ENCODE measurements around the gene FHIT.

The FHIT gene

DNA sequence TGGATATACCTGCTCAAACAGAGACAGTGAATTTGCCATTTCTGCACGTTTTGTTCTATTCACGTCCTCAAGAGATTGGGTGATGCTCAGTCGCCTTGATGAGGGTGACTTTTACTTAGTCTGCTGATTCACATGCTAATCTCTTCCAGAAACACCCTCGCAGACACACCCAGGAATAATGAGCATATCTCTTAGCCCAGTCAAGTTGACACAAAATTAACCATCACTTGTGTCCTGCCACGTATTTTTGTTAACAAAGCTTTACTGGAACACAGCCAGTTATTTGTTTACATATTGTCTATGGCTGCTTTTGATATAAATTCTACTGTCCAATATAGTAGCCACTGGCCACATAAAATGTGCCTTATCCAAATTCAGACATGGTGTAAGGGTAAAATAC, 218.3 kb downstream of the FHIT start:
- no peak for TF ChIP-seq EZH2phosphoT487 (IDR thresholded peaks at IDR 0.05; ENCODE audit: low read depth)
- TF ChIP-seq, protein P1, sequence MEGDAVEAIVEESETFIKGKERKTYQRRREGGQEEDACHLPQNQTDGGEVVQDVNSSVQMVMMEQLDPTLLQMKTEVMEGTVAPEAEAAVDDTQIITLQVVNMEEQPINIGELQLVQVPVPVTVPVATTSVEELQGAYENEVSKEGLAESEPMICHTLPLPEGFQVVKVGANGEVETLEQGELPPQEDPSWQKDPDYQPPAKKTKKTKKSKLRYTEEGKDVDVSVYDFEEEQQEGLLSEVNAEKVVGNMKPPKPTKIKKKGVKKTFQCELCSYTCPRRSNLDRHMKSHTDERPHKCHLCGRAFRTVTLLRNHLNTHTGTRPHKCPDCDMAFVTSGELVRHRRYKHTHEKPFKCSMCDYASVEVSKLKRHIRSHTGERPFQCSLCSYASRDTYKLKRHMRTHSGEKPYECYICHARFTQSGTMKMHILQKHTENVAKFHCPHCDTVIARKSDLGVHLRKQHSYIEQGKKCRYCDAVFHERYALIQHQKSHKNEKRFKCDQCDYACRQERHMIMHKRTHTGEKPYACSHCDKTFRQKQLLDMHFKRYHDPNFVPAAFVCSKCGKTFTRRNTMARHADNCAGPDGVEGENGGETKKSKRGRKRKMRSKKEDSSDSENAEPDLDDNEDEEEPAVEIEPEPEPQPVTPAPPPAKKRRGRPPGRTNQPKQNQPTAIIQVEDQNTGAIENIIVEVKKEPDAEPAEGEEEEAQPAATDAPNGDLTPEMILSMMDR (IDR thresholded peaks at IDR 0.05; ENCODE audit: low read depth, low read length), result no peak
- no peak overlapping the region for H3K4me2 ChIP-seq (ENCODE audit: low read length)
- H3K9ac ChIP-seq (ENCODE audit: low read length), result no peak overlapping the region
- no peaks in the 10 kb centered on the region for H3K36me3 ChIP-seq (replicated peaks; ENCODE audit: low read depth, low read length)
- no peak overlapping the region for H3K4me3 ChIP-seq (ENCODE audit: low read length)
- no peaks in the 10 kb centered on the region for H4K20me1 ChIP-seq (ENCODE audit: insufficient read depth, low read length)
- no peaks in the 10 kb centered on the region for H3K4me1 ChIP-seq (ENCODE audit: low read length)
- H3K27ac ChIP-seq (ENCODE audit: low read length), result no peak overlapping the region
- H3K79me2 ChIP-seq (ENCODE audit: low read length), result no peaks in the 10 kb centered on the region
- no peak overlapping the region for H2AFZ ChIP-seq (ENCODE audit: low read depth, low read length)
- H3K27me3 ChIP-seq (ENCODE audit: low read depth, low read length), result no peaks in the 10 kb centered on the region
- no peaks in the 10 kb centered on the region for H3K9me3 ChIP-seq (ENCODE audit: insufficient read depth, low read length)

DNA sequence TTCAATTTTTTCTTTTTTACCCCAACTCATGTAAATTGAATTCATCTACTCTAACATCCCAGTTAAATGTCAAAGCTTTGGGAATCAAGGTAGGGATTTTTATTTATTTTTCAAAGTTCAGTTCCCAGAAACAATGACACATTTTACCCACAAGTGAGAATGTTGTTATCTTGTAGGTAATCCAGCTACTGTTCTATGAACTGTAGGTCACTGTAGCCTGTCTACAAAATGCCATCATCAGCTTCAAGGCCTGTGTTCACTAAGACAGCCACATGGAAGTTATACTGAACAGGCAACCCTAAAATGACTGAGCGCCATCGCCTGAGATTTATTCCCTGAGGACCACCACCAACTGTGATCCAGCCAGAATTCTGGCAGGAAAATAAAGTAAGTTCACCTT, 219.7 kb downstream of the FHIT start:
- no peak overlapping the region for H2AFZ ChIP-seq (ENCODE audit: low read depth, low read length)
- no peak overlapping the region for H3K9ac ChIP-seq (ENCODE audit: low read length)
- no peak overlapping the region for H3K27ac ChIP-seq (ENCODE audit: low read length)
- H3K27me3 ChIP-seq (ENCODE audit: low read depth, low read length), result no peaks in the 10 kb centered on the region
- no peaks in the 10 kb centered on the region for H3K36me3 ChIP-seq (replicated peaks; ENCODE audit: low read depth, low read length)
- no peak overlapping the region for H3K4me2 ChIP-seq (ENCODE audit: low read length)
- no peak overlapping the region for H3K4me3 ChIP-seq (ENCODE audit: low read length)
- no peaks in the 10 kb centered on the region for H3K9me3 ChIP-seq (ENCODE audit: insufficient read depth, low read length)
- TF ChIP-seq, protein P1 (IDR thresholded peaks at IDR 0.05; ENCODE audit: low read depth, low read length), result no peak
- no peak for TF ChIP-seq EZH2phosphoT487 (IDR thresholded peaks at IDR 0.05; ENCODE audit: low read depth)
- H3K79me2 ChIP-seq (ENCODE audit: low read length), result no peaks in the 10 kb centered on the region
- no peaks in the 10 kb centered on the region for H3K4me1 ChIP-seq (ENCODE audit: low read length)
- H4K20me1 ChIP-seq (ENCODE audit: insufficient read depth, low read length), result no peaks in the 10 kb centered on the region

DNA sequence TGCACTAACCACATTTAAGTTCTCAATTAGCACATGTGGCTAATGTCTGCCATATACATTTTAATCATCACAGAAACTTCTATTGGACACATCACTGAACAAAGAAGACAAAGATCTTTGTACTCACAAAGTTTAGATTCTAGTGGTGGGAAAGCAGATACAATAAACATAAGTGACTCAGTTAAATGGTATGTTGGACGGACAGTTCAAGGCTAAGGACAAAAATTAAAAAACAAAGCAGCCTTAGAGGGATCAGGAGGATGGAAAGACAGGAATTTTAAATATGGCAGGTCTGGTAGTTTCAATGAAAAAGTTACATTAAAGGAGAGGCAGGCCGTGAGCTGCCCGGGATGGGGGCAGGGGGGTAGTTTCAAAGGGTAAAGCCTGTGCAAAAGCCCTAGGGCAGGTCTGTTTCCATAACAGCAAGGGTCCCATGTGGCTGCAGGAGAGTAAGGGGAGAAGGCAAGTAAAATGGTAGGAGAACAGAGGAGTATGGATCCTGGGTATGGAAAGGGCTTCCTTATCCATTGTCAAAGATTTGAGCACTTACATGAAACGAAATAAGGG, 220.7 kb downstream of the FHIT start:
- Histone ChIP-seq H3K9ac (ENCODE audit: low read length) (no peak overlapping the region), H3K4me2 (ENCODE audit: low read length) (no peak overlapping the region), H4K20me1 (ENCODE audit: insufficient read depth, low read length) (no peaks in the 10 kb centered on the region), H3K79me2 (ENCODE audit: low read length) (no peaks in the 10 kb centered on the region), H3K27me3 (ENCODE audit: low read depth, low read length) (no peaks in the 10 kb centered on the region), H2AFZ (ENCODE audit: low read depth, low read length) (no peak overlapping the region), H3K9me3 (ENCODE audit: insufficient read depth, low read length) (no peaks in the 10 kb centered on the region), H3K36me3 (replicated peaks; ENCODE audit: low read depth, low read length) (no peaks in the 10 kb centered on the region), H3K27ac (ENCODE audit: low read length) (no peak overlapping the region), H3K4me3 (ENCODE audit: low read length) (no peak overlapping the region), H3K4me1 (ENCODE audit: low read length) (no peaks in the 10 kb centered on the region)
- no peak for TF ChIP-seq EZH2phosphoT487 (IDR thresholded peaks at IDR 0.05; ENCODE audit: low read depth)
- TF ChIP-seq, protein P1 (IDR thresholded peaks at IDR 0.05; ENCODE audit: low read depth, low read length), result no peak

DNA sequence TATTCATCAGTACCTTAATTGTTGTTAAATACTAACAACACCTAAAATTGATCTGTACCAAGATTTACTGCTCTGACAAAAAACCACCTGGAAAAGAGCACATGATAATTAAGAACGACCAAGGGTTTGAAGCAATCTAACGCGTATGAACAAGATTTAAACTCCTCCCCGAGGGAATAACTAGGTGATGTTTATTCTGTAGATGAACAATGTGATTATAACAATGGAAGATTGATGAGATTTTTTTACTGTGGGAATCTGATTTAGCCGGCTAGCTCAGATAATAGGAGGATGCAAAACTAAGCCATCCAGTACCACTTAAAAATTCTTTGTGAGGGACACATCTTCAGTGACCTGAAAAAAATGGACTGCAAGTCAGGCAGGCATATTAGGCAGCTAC, 222.1 kb downstream of the FHIT start:
- no peaks in the 10 kb centered on the region for H3K79me2 ChIP-seq (ENCODE audit: low read length)
- H2AFZ ChIP-seq (ENCODE audit: low read depth, low read length), result no peak overlapping the region
- no peaks in the 10 kb centered on the region for H3K4me1 ChIP-seq (ENCODE audit: low read length)
- no peaks in the 10 kb centered on the region for H3K9me3 ChIP-seq (ENCODE audit: insufficient read depth, low read length)
- no peak overlapping the region for H3K27ac ChIP-seq (ENCODE audit: low read length)
- no peaks in the 10 kb centered on the region for H3K27me3 ChIP-seq (ENCODE audit: low read depth, low read length)
- no peak overlapping the region for H3K4me3 ChIP-seq (ENCODE audit: low read length)
- no peaks in the 10 kb centered on the region for H4K20me1 ChIP-seq (ENCODE audit: insufficient read depth, low read length)
- TF ChIP-seq, protein P1 (IDR thresholded peaks at IDR 0.05; ENCODE audit: low read depth, low read length), result no peak
- no peak for TF ChIP-seq EZH2phosphoT487 (IDR thresholded peaks at IDR 0.05; ENCODE audit: low read depth)
- H3K9ac ChIP-seq (ENCODE audit: low read length), result no peak overlapping the region
- H3K36me3 ChIP-seq (replicated peaks; ENCODE audit: low read depth, low read length), result no peaks in the 10 kb centered on the region
- H3K4me2 ChIP-seq (ENCODE audit: low read length), result no peak overlapping the region
